Mesenchymal stem cell (in vitro differentiated cells and primary cell): ENCODE data around the gene CLEC4G.
"Not testable (repeated sequence)": the region's sequence is repeated elsewhere in the genome, so short reads cannot be mapped to it uniquely, and the experiment has no call there.

Experiments used
- DNase-seq: peaks from one replicate; pipeline ENCODE4 v3.0.0-alpha.2; 2013
- H2AFZ ChIP-seq: one replicate; pipeline ENCODE4 v1.6.1; 2013; ENCODE audit warnings: low read depth, mild to moderate bottlenecking, control low read depth, inconsistent platforms, low read length, moderate library complexity
- H2AK5ac ChIP-seq: 2 replicates; pipeline ENCODE4 v1.6.1; 2013; ENCODE audit warnings: low read length, moderate library complexity, mild to moderate bottlenecking, inconsistent platforms; ENCODE audit not compliant: severe bottlenecking
- H2BK120ac ChIP-seq: one replicate; pipeline ENCODE4 v1.6.1; 2013; ENCODE audit warnings: low read depth, mild to moderate bottlenecking, inconsistent platforms, low read length, moderate library complexity
- H2BK12ac ChIP-seq, 2 experiments: one replicate each; pipeline ENCODE4 v1.6.1; 2013; ENCODE audit warnings: inconsistent platforms in 2 of 2, low read length in 2 of 2, mild to moderate bottlenecking in 2 of 2, moderate library complexity in 2 of 2, control low read depth in 1 of 2
- H2BK15ac ChIP-seq: one replicate; pipeline ENCODE4 v1.6.1; 2013; ENCODE audit warnings: mild to moderate bottlenecking, low read depth, inconsistent platforms; ENCODE audit not compliant: poor library complexity, severe bottlenecking
- H2BK5ac ChIP-seq: 2 replicates; pipeline ENCODE4 v1.6.1; 2013; ENCODE audit warnings: low read depth, mild to moderate bottlenecking, low read length, control low read depth, inconsistent platforms; ENCODE audit not compliant: poor library complexity, severe bottlenecking
- H3K14ac ChIP-seq, 2 experiments: one replicate each; pipeline ENCODE4 v1.6.1; 2013; ENCODE audit warnings: inconsistent platforms in 2 of 2, low read length in 2 of 2, control low read depth in 1 of 2, mild to moderate bottlenecking in 1 of 2, moderate library complexity in 1 of 2
- H3K18ac ChIP-seq, 2 experiments: one replicate each; pipeline ENCODE4 v1.6.1; 2013; ENCODE audit warnings: inconsistent platforms in 2 of 2, low read length in 2 of 2, control low read depth in 1 of 2, low read depth in 1 of 2, mild to moderate bottlenecking in 1 of 2
- H3K23ac ChIP-seq, 2 experiments: one replicate each; pipeline ENCODE4 v1.6.1; 2013; ENCODE audit warnings: inconsistent platforms in 2 of 2, low read length in 2 of 2, mild to moderate bottlenecking in 2 of 2, moderate library complexity in 2 of 2, control low read depth in 1 of 2
- H3K27ac ChIP-seq: 2 replicates; pipeline ENCODE4 v1.5.1; 2013; ENCODE audit warnings: mild to moderate bottlenecking, moderate library complexity, low read length, control low read depth, inconsistent platforms; ENCODE audit not compliant: poor library complexity, severe bottlenecking
- H3K27me3 ChIP-seq, 2 experiments: 2 replicates each; pipeline versions ENCODE4 v1.6.1 to v1.7.0; 2013; ENCODE audit warnings: low read length in 2 of 2, mild to moderate bottlenecking in 2 of 2, moderate library complexity in 2 of 2, control low read depth in 1 of 2, inconsistent platforms in 1 of 2; ENCODE audit not compliant: control insufficient read depth in 1 of 2, insufficient read depth in 1 of 2
- H3K36me3 ChIP-seq, 2 experiments: 2 replicates each; pipeline versions ENCODE4 v1.6.1 to v1.7.0; 2013; ENCODE audit warnings: low read length in 2 of 2, control low read depth in 1 of 2, inconsistent platforms in 1 of 2, low read depth in 1 of 2, mild to moderate bottlenecking in 1 of 2; ENCODE audit not compliant: insufficient read depth in 2 of 2, control insufficient read depth in 1 of 2
- H3K4ac ChIP-seq, 2 experiments: one replicate each; pipeline ENCODE4 v1.6.1; 2013; ENCODE audit warnings: inconsistent platforms in 2 of 2, low read length in 2 of 2, mild to moderate bottlenecking in 2 of 2, moderate library complexity in 2 of 2, control low read depth in 1 of 2, low read depth in 1 of 2
- H3K4me1 ChIP-seq: 2 replicates; pipeline ENCODE4 v1.6.1; 2013; ENCODE audit warnings: low read depth, low read length, control low read depth; ENCODE audit not compliant: control insufficient read depth, insufficient read depth
- H3K4me2 ChIP-seq: 2 replicates; pipeline ENCODE4 v1.6.1; 2013; ENCODE audit warnings: low read length, mild to moderate bottlenecking, inconsistent platforms; ENCODE audit not compliant: poor library complexity, severe bottlenecking
- H3K4me3 ChIP-seq, 2 experiments: 2 replicates each; pipeline versions ENCODE4 v1.5.1 to v1.7.0; 2013; ENCODE audit warnings: low read length in 2 of 2, mild to moderate bottlenecking in 2 of 2, control low read depth in 1 of 2, low read depth in 1 of 2; ENCODE audit not compliant: insufficient read depth in 1 of 2
- H3K79me1 ChIP-seq: replicated peaks from 2 replicates; pipeline ENCODE4 v1.6.1; 2013; ENCODE audit warnings: mild to moderate bottlenecking, control low read depth, low read length, inconsistent platforms; ENCODE audit not compliant: poor library complexity, severe bottlenecking
- H3K9ac ChIP-seq: 2 replicates; pipeline ENCODE4 v1.7.0; 2013; ENCODE audit warnings: mild to moderate bottlenecking, low read length, moderate library complexity
- H3K9me3 ChIP-seq: 2 replicates; pipeline ENCODE4 v1.7.0; 2013; ENCODE audit warnings: mild to moderate bottlenecking, low read length; ENCODE audit not compliant: control insufficient read depth
- H4K8ac ChIP-seq: one replicate; pipeline ENCODE4 v1.6.1; 2013; ENCODE audit warnings: inconsistent platforms, mild to moderate bottlenecking, low read length, moderate library complexity
- H4K91ac ChIP-seq: one replicate; pipeline ENCODE4 v1.6.1; 2013; ENCODE audit warnings: mild to moderate bottlenecking, low read length, inconsistent platforms
- WGBS: methylation state at CpG from one replicate; pipeline ENCODE4 v1.1.7; 2013; ENCODE audit warnings: mixed read lengths; 5-methylcytosine and 5-hydroxymethylcytosine counted together

The CLEC4G gene

GRCh38 chr19:7769171-7769570, 37.3 kb upstream of the CLEC4G start:
- Histone ChIP-seq H2BK5ac (no peak overlapping the region), H4K8ac (no peak overlapping the region), H3K79me1 (no peaks in the 10 kb centered on the region), H3K4ac (no peak overlapping the region), H2BK12ac (no peak overlapping the region), H3K4me3 (no peak overlapping the region), H2AFZ (no peak overlapping the region), H3K9me3 (no peaks in the 10 kb centered on the region), H2BK15ac (no peak overlapping the region), H3K18ac (no peak overlapping the region), H3K27me3 (peaks cover 16 to 48% of the 10 kb centered on the region in 2 experiments), H3K27ac (no peak overlapping the region), H3K23ac (no peak overlapping the region), H3K4me2 (no peak overlapping the region), H2BK120ac (no peak overlapping the region), H3K9ac (no peak overlapping the region), H4K91ac (no peak overlapping the region), H2AK5ac (no peak overlapping the region), H3K36me3 (no peaks in the 10 kb centered on the region), H3K14ac (no peak overlapping the region), H3K4me1 (no peaks in the 10 kb centered on the region)
- no peak for DNase-seq
- WGBS: 41% methylated on average over 1 of the region's 2 CpGs

- no peak overlapping the region for H2AK5ac ChIP-seq
- H3K9me3 ChIP-seq: no peaks in the 10 kb centered on the region
- H3K4me1 ChIP-seq: no peaks in the 10 kb centered on the region
- H2BK15ac ChIP-seq: no peak overlapping the region
- H3K27ac ChIP-seq: no peak overlapping the region
- H3K4me3 ChIP-seq: no peak overlapping the region
- no peak overlapping the region for H3K4me2 ChIP-seq
- H3K79me1 ChIP-seq: no peaks in the 10 kb centered on the region
- H3K4ac ChIP-seq: no peak overlapping the region
- no peak overlapping the region for H3K9ac ChIP-seq
- no peak overlapping the region for H3K18ac ChIP-seq
- H3K23ac ChIP-seq: no peak overlapping the region
- H3K14ac ChIP-seq: no peak overlapping the region
- WGBS: 59% methylated on average over 4 of the region's 4 CpGs
- no peak overlapping the region for H4K91ac ChIP-seq
- H3K27me3 ChIP-seq: peaks cover 16 to 58% of the 10 kb centered on the region in 2 experiments
- H2BK120ac ChIP-seq: no peak overlapping the region
- H4K8ac ChIP-seq: no peak overlapping the region
- no peak for DNase-seq
- no peak overlapping the region for H2BK12ac ChIP-seq
- no peaks in the 10 kb centered on the region for H3K36me3 ChIP-seq
- H2BK5ac ChIP-seq: no peak overlapping the region
- H2AFZ ChIP-seq: no peak overlapping the region
Observed at GRCh38 chr19:7767487-7767886, 35.6 kb upstream of the CLEC4G start.

GRCh38 chr19:7766535-7766934, 34.6 kb upstream of the CLEC4G start:
- Histone ChIP-seq H2BK120ac (no peak overlapping the region), H3K9me3 (no peaks in the 10 kb centered on the region), H2AFZ (no peak overlapping the region), H3K27ac (no peak overlapping the region), H3K4ac (no peak overlapping the region), H3K9ac (no peak overlapping the region), H3K14ac (no peak overlapping the region), H3K36me3 (no peaks in the 10 kb centered on the region), H4K91ac (no peak overlapping the region), H3K4me2 (no peak overlapping the region), H3K27me3 (peaks cover 16 to 55% of the 10 kb centered on the region in 2 experiments), H2AK5ac (no peak overlapping the region), H4K8ac (no peak overlapping the region), H2BK5ac (no peak overlapping the region), H2BK12ac (no peak overlapping the region), H3K4me1 (no peaks in the 10 kb centered on the region), H3K4me3 (no peak overlapping the region), H2BK15ac (no peak overlapping the region), H3K18ac (no peak overlapping the region), H3K79me1 (no peaks in the 10 kb centered on the region), H3K23ac (no peak overlapping the region)
- no peak for DNase-seq
- WGBS: 79% methylated on average over 11 of the region's 11 CpGs

DNA sequence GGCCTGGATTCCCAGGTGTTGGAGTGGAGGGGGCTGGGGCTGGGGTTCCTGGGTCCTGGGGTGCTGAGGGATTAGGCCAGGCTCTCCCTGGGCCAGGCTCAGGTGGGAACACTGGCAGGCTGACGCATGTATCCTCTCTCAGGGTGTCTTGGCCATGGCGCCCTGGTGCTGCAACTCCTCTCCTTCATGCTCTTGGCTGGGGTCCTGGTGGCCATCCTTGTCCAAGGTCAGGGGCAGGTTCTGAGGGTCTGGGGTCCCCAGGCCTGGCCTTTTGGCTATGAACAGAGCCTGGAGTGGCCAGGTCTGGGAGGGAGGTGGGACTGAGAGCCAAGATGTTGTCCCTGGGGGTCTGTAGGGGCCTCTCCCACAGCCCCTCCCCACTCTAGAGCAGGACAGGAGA, 33.1 kb upstream of the CLEC4G start:
- H3K4ac ChIP-seq, H2BK5ac ChIP-seq, H3K9ac ChIP-seq, H3K18ac ChIP-seq, H3K79me1 ChIP-seq, H3K4me2 ChIP-seq, H2BK120ac ChIP-seq, H3K9me3 ChIP-seq, H3K36me3 ChIP-seq, H3K4me1 ChIP-seq, H3K23ac ChIP-seq, H4K91ac ChIP-seq, H2AK5ac ChIP-seq, H4K8ac ChIP-seq, H2AFZ ChIP-seq, H3K4me3 ChIP-seq, H2BK15ac ChIP-seq, H2BK12ac ChIP-seq, H3K27ac ChIP-seq, DNase-seq, H3K14ac ChIP-seq: not testable (repeated sequence)
- H3K27me3 ChIP-seq: peaks cover 16 to 49% of the 10 kb centered on the region in 2 experiments
- WGBS: 66% methylated on average over 2 of the region's 2 CpGs
